ENCODE measurements around the gene NCOR1.
"Not testable (repeated sequence)": the region's sequence is repeated elsewhere in the genome, so short reads cannot be mapped to it uniquely, and the experiment has no call there.

Gene NCOR1

DNA sequence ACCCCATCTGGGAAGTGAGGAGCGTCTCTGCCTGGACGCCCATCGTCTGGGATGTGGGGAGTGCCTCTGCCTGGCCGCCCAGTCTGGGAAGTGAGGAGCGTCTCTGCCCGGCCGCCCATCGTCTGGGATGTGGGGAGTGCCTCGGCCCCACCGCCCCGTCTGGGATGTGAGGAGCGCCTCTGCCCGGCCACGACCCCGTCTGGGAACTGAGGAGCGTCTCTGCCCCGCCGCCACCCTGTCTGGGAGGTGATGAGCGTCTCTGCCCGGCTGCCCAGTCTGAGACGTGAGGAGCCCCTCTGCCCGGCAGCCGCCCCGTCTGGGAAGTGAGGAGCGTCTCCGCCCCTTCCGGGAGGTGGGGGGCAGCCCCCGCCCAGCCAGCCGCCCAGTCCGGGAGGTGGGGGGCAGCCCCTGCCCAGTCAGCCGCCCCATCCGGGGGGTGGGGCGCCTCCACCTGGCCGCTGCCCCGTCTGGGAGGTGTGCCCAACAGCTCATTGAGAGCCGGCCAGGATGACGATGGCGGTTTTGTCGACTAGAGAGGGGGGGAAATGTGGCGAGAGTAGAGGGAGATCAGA lies 69.9 kb downstream of the NCOR1 start:
- not testable (repeated sequence) for DNase-seq

DNA sequence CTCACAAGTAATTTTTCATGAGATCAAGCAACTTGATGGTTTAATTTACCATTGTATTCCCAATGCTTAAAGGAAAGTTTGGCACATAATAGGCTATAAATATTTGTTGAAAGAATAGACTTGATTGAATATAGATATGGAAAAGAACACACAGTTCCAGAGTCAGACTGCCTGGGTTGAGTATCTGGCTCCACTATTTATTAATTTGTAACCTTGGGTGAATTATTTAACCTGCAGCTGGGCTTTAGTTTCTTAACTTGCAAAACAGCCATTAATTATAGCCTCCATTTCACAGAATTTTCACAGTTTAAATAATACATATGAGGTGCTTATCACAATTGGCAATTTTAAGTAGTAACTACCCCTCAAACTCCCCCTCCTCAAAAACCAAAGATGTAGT lies 73.6 kb downstream of the NCOR1 start:
- no peak for DNase-seq

DNA sequence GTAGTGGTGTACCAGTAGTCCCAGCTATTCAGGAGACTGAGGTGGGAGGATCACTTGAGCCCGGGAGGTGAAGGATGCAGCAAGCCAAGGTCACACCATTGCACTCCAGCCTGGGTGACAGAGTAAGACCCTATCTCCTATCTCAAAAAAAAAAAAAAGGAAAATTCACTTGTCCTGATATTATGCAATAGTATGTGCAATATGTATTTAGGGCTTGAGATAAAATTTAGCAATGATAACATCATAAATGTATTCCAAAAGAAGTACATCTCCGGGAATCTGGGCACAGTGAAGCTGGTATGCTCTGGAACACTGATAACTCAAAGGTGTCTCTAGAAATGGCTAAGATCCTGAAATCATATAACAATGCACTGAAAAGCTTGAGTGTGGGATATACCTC lies 74.5 kb downstream of the NCOR1 start:
- no peak for DNase-seq

DNA sequence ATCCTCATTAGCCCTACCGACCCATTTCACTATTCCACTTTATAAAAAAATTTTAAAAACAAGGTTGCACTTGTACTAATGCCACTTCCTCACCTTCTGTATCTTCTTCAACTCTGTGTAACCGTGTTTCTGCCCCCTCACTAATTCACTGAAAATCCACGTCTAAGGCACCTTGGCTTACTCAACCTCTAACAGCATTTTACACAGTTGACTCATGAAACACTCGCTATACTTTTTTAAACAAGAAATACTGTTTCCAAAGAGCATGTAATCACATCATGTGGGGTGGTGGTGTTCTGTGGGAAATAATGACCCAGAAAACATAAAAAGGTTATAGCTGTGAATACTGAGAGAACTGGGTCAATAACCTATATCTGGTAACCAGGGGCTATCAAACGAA lies 79.9 kb downstream of the NCOR1 start:
- DNase-seq: no peak

DNA sequence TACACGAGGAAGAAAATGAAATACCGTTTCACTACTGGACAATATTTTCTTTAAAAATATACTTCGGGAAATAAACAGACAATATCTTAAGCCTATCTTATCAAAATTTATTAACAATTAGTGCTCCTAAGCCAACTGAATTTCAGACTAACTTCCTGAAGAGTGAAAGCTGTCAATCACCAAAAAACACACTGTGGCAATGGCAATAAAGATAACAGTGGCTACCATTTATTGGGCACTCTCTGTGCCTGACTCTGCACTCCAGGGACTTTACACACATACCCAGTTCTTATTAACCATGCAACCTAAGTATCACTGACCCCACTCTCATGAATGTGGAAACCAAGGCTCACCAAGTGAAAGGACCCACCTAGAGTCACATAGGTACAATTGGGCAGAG lies 83.7 kb downstream of the NCOR1 start:
- DNase-seq: no peak

DNA sequence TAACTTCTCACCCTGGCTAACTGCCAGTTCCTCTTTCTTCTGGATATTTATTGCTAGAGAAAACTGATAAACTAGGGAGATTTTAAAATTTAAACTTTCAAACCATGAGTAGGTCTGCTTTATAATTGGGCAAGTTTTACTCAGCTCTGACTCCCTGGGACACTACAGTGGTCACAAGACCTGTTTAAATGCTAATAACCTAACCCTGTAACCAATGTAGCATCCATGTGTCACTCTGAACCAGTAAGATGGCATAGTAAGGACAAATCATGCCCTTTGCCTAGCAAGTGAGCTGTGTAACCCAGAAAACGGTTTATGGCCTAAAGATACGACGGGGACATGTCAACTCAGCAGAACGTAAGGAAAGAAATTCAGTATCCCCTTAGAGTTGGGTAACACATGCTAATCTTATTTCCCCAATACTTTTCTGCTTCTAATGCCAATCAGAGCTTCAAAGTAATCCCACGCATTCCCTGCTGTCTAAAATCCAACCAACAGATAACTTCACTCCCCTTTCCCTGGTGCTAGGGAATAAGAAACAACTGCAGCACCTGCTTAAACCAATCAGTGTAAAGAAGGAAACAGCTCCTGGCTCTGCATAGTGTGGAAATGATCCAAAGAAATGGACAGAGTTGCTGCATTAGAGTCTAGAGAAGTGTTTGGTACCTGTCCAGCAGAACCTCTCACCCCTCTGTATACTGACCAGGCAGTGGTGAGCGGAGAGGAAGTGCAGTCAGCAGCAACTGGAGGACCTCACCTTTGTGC lies 85.7 kb downstream of the NCOR1 start:
- DNase-seq: no peak

DNA sequence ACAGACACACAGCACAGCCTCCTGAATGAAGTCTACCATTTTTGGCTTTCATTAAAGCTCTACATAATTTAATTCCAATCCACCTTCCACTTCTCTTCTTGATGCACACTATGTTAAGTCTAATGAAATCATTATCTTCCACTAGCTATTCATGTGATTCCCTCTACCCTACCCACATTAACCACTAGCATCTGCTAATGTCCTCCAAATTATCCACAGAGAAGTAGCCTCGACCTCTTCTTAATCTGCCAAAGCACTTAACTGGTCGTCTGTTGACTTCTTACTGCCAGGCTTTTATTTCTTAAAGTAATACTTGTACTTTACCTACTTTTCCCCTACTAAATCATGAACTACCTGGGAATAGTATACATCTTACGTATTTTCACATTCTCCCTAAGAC lies 91.8 kb downstream of the NCOR1 start:
- no peak for DNase-seq

DNA sequence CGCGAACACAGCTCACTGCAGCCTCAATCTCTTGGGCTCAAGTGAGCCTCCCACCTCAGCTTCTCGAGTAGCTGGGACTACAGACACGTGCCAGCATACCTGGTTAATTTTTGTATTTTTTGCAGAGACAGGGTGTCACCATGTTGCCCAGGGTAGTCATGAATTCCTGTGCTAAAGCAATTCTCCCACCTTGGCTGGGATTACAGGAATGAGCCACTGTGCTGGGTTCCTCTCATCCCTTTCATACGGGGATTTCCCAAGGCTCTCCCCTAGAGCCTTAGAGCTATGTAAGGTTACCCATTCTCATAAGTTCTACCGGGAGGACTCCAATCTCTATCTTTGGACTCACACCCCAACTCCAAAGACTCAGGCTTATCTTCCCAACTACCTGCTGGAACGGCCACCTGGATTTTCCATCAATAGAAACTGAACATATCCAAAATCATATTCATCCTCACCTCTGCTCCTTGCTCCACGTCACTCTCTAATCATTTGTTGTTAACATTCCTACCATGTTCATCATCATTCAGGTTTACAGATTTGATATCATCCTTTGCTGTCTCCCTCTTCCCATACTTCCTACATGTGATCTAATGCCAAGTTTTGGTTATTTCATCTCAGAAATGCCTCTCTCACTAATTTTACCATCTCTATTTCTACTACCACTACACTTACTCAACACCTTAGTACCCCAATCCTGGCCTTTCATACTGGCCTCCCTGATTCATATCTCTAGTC lies 92.5 kb downstream of the NCOR1 start:
- no peak for DNase-seq

DNA sequence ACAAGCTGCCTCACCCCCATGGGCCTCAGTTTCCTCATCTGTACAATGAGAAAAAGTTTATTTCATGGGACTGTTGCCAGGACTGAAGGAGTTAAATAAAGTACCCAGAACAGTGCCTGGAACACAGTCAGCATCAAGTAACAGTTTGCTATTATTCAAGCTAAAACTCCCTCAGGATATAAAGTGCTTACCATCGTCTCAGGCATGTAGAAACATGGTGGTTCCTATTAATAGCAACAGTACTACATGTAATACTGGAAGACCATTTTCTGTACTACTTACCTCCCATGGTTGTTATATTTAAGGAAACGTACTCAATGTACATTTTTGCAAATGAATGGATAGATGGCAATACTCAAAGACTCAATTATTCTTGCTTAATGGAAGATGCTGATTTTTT lies 93.4 kb downstream of the NCOR1 start:
- no peak for DNase-seq

DNA sequence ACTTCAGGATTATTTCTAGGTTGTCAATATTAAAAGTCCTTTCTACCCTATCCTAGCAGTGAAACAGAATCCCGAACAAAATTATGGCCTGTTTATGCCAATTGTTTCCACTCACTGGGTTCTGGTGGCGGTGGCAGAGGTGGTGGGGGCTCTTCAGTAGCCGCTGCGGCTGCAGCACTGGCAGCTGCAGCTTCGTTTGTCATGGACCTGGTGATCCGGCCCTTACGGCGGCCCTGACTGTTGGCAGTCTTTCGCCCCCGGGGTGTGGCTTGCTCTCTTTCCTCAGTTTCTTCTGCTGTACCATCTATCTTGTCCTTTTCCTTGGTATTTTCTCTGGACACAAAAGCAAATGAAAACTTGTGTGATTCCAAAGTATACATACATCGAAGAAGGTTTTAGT lies 94.4 kb downstream of the NCOR1 start:
- no peak for DNase-seq

DNA sequence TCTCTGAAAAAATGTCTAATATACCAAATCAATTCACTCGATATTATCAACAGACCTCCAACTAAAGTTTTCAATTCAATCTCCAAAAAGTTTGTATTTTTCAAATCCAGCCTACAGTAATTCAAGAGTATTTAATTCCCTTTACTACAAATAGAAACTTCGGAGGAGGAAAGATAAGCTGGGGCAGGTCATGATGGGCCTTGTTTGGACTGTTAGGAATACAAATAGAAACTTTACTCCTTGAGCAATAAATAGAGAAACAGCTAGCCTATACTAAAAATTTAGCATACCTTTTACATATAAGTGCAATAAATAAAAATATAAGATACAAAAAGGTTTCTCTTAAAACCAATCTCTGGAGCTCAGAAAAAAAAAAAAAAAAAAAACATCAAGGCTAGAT lies 98.2 kb downstream of the NCOR1 start:
- no peak for DNase-seq

DNA sequence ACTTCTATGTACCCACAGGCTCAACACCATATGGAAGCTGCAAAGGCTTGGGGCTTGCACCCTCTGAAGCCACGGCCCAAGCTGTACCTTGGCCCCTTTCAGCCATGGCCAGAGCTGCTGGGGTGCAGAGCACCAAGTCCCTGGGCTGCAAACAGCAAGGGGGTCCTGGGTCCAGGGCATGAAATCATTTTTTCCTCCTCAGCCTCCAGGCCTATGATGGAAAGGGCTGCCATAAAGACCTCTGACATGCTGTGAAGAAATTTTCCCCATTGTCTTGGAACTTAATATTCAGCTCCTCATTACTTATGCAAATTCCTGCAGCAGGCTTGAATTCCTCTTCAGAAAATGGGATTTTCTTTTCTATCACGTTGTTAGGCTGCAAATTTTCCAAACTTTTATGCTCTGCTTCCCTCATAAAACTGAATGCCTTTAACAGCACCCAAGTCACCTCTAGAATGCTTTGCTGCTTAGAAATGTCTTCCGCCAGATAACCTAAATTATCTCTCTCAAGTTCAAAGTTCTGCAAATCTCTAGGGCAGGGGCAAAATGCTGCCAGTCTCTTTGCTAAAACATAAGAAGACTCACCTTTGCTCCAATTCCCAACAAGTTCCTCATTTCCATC lies 100.1 kb downstream of the NCOR1 start:
- DNase-seq: not testable (repeated sequence)

DNA sequence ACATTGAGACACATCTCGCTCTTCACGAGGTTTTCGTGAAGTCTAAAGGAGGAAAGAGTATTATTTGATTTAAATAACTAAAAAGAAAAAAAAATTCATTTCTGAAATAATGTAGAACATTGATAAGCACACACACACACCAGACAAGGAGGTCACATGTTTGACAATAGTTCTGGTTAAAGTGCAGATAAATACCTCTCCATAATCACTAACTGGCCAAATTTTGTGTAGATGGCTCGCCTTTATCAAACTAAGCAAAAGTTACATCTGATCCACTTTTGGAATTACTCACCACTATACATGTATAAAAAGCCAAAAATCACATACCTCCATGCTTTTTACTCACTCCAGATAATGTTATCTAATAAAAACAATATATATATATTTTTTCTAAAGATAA lies 106.5 kb downstream of the NCOR1 start:
- no peak for DNase-seq

DNA sequence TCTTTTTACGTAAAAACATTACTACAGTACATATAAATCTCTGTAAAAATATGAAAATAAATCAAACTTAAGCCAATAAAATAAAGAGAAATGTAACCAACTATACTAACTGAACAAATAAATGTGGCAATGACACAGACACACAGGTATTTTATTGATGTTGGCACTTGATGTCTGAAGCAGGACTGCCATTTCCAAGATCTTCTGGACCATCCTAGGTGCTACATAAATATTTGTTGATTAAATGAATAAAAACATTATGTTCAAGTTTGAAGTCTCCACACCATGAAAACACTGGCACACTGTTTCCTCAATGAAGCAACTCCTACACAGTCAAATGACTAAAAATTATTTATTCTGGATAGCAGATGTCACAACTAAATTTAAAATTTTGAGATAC lies 106.9 kb downstream of the NCOR1 start:
- DNase-seq: no peak

DNA sequence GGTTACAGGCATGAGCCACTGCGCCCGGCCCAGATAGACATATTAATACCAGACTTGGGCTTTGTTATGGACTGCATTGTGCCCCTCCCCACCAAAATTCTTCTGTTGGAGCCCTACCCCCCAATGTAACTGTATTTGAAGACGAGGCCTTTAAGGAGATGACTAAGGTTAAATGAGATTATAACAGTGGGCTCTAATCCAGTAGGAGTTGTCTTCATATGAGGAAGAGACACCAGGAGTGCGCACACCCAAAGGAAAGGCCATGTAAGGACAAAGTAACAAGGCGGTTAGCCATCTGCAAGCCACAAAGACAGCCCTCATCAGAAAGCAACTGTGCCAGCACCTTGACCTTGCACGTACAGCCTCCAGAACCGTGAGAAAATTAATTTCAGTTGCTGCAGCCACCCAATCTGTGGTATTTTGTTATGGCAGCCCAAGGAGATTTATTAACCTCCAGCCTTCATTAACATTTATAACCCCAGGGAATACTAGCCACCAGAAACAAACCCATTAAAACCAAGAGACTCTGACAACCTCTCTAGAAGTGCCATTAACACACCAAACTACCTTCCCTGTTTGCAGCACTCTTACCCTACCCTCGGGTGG lies 108.1 kb downstream of the NCOR1 start:
- DNase-seq: no peak

DNA sequence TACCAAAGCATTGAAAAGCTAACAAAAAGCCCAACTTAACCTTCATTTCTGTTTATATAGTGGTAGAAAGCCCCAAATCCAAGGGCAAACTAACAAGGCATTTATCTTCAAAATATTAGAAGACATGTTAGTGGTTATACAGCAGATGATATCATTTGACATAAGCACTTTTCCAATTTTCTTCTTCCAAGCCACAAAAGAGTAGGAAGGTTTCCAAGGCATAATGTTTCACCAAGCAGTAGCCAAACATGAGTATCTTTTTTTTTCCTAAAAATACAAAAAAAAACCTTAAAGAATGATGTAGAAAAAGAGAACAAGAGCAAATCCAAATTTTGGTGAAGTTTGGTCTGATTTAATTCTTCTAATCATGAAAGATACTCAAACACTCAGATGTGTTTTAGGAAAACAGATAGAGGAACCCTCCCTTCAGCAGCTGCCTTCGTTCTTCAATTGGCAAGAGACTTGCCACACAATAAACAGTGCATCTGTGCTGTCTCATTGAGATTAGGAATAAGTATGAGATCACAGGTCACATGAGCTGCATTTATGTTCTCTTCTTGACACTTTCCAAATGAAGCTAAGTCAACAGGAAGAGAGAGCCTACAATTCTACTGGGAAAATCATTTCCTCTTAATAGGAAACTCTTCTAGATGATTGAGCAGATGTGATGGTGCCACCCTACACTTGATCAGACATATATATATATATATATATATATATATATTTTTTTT lies 109.0 kb downstream of the NCOR1 start:
- peak; percentile 73 for DNase-seq

DNA sequence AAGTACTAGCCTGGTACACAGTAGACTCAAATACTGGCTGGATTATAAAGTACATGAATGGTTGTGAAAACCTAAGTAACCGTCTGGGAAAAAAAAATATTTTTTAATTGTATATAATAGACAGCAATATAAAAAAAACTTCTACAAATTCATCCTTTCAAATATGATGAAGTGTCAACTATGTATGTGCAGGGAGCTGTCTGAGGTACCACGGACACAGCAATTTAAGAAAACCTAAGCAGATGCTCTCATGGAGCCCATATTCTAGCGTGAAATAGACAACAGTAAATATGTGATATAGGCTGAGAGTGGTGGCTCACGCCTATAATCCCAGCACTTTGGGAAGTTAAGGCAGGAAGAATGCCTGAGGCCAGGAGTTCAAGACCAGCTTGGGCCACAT lies 111.1 kb downstream of the NCOR1 start:
- DNase-seq: no peak

DNA sequence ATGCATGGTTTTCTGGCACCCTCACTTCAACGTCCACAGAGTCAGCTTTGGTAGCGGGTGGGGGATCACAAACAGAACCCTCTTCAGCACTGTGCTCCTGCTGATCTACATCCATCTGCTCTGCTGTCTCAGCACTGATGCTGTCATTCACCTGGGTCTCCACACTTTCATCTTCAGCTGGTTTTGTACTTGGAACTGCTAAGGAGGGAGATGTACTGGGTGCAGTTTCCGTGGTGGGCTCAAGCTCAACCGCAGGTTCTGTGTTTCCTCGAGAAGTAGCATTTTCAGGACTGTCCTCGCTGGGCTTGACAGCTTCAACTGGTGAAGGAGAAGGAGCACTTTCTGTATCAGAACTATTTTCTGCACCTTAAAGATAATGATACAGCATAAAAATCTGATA lies 113.9 kb downstream of the NCOR1 start:
- no peak for DNase-seq

DNA sequence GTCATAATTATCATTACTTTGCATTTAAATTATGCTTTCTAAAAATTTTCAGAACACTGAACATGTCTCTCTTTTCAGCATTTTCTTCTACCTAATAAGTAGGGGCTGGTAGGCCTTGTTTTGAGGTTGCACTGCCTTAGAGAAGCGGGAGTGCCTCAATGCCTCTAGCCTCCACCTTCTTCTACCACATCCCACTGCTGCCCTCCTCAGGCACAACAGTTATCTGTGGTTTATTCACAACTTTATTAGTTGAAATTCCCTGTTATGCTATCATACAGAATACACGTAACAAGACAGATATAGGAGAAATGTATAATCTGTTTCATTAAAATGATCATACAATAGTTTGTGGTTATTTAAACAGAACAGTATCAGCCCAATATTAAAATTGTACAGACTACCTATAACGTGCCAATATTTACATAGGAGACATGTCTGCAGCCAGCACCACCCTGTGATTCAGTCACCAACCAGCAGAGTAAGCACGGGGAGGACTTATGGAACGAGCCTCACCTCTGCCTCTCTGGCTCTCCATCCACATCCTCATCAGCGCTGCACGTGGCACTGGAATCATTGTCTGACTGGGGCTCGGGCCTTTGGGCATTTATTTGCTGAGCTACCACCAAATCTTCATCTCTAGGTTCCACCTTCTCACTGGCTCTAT lies 114.5 kb downstream of the NCOR1 start:
- DNase-seq: no peak

DNA sequence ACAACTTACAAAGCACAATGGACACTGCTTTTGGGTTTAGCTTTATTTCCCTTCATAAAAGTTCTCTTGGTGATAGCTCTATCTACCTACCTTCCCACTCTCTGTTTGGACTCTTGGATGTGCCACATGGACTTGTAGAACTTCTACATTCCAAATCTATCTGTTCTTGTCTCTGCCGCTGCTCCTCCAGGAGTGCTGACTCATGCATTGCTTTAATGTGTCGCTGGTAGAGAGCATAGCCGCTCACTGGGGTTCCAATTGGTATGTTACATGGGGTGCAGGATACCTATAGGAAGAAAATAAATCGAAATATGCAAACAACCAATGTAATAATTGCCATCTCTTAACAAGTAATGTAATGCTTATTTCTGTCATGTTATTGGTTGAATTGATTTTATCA lies 123.6 kb downstream of the NCOR1 start:
- no peak for DNase-seq

DNA sequence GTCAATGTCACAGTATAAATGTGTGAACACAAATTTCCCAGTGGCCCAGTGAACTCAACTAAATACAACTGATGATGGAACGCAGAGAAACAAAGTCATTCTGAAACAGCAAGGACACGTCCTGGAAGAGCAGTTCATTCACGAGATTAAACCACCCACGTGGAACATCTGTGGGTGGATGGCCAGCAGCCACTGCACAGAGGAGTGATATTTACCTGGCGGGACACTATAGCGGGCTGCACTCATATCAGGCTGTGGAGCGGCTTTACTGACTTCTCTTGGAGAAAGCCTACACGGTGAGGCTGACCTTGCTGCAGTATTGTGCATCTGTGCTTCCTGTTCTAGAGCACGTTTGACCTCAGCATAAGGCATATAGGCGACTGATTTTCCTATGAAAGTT lies 128.4 kb downstream of the NCOR1 start:
- no peak for DNase-seq

DNA sequence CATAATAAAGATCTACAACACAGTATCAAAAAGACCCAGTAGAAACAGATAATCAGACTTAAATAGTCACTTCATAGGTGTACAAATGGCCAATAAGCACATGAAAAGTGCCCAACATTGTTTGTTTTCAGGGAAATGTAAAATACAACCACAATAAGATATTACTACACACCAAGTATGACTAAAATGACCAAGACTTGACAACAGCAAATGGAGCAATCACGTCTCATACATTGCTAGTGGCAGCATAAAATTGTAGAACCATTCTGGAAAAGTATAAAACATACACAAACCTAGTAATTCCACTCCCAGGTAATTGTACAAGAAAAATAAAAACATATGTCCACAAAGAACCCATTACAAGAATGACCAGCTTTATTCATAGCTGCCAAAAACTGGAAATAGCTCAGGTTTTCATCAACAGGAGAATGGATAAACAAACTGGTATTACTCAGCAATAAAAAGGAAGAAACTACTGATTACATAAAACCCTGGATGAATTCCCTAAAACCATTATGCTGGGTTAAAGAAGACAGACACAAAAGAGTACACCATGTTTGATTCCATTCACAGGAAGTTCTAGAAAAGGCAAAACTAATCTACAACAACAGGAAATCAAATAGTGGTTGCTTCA lies 130.2 kb downstream of the NCOR1 start:
- peak; percentile 51 for DNase-seq

Measured in inflammatory macrophage treated with lipopolysaccharide for 4 hours (primary cell).